NCI-H345 treated with DMSO at 0.1 percent for 48 hours (cell line): Measurements from ENCODE around the gene RECQL5.

Experiments
- DNase-seq: peaks from one replicate; lab custom pipeline; 2025; ENCODE audit not compliant: unreplicated experiment; lab: John Stamatoyannopoulos, UW

RECQL5 gene

DNA sequence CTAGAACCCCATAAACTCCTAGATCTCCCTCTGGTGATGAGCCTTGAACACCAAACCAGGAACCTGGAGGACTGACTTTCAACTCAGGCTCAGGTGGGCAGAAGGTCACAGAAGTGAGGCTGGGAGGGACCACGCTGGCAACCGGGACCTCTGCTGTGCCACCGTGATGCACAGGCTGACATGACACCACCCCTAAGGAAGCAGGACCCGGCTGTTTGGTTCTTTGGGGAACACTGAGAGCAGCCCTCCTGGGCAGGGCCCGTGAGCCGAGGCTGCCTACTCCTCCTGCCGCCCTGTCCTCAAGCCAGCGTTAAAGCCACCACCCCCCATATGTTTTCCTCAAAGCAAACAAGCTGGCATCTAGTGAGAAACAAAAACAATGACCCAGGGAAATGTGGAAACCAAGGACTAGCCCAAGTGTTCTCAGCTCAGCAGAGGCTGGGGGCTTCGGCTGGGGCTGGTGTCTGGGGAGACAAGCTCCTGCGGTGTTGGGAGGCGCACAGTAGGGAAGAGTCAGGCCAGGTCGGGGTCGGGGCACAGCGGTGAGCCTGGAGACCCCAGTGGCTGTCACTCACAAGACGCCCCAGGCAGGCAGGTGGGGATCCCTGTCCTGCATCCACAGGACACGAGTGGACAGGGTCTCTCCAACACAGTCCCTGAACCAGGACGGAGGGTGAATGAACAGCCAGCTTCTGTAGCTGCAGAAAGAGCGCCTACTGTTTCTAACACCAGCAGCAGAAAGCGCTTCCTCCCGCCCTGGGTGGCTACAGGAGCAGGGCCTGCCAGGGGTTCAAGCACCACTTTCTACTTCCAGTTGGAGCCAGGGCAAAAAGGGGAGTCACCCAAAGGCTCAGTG lies 32.0 kb downstream of the RECQL5 start:
- DNase-seq, result no peak

- no peak for DNase-seq
These were observed 32.6 kb downstream of the RECQL5 start for GRCh38 chr17:75634376-75634740.

GRCh38 chr17:75633486-75634375 lies 33.2 kb downstream of the RECQL5 start:
- DNase-seq, result peak; percentile 93

DNA sequence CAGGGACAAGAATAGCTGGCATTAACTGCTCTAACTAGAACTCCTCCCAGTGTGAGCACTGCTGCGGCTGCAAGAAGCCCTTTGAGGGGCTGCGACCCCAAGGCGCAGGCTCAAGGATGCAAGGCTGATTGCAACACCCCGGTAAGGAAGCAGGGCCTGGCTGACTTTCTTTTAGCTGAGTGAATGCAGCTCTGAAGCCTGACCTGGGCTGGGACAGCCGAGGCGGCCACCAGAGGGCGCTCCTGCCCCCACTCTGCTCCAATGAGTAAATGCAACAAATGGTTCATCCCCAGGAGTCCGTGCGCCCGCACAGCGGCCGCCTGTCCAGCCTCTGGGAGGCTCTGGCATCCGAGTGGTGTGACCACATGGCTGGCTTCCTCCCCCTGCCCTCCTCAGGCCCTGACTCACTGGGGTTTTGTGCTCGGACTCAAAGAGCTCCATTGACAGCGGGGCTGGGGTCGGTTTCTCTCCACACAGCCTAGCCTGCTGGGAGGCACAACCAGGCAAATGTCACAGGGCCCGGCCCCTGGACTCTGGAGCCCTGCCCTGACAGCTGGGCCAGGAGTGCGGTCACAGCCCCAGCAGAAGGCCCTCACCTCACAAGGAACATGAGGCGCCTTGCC lies 34.0 kb downstream of the RECQL5 start, which contains the start of gene SMIM5:
Gene SMIM5, plus strand, starts transcription at position 572 of the 623 bp plus-strand sequence. CDS start 6,768 bp downstream, outside the sequence.
- DNase-seq, result peak; percentile 43

DNA sequence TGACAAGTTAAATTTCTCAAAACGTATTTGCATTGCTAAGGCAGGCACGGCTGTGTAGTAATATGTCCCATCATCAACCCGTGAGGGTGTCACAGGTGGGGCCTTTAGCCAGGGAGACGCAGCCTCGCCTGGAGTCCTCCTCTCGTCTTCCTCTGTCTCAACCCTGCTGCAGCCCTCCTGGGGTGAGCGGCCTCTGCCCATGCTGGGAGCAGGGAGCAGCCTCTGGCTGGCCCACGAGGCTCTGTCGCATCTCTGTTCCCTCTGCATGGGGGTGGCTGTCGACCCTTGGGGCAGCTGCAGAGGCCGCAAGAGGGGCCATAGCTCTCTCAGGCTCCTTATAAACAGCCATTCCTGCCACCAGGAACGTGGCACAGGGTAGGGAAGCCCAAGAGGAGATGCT lies 34.5 kb downstream of the RECQL5 start:
- DNase-seq, result no peak

GRCh38 chr17:75631353-75631752 lies 35.6 kb downstream of the RECQL5 start:
- DNase-seq, result no peak

DNA sequence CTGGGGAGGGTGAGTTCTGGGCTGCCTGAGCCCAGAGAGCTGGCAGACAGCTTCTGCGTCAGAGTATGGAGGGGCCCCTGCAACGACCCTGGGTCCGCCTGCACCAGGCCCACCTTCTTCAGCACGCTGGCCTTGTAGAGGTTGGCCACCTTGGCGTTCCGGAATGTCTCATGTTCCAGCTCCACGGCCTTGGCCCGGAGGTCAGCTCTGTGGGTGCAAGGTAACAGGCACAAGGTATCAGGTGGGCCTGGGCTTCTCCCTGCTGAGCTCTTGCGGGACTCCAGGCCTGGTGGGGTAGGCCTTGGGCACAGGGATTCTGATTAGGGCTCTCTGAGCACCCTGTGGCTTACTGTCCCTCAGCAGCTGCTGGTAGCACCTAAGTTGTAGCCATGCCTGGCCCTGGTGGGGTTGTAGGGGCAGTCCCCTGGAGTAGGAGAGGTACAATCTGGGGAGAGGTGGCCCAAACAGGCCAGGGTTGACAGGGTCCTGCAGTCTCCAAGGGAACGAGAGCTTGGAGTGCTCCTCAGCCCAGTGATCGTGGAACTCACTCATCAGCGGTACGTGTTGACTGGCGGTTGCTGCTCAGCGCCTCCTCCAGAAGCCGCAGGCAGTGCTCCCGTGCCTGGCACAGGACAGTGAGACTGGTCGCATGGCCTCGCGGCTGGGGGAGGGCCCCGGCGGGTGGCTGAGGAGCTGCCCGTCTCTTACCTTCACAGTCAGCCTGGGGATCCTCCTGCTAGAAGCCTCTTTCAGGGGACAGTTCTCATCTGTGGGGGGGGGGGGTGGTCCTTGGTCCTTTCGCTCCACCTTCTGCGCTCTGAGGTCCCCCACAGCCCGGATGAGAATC lies 36.7 kb downstream of the RECQL5 start:
- DNase-seq, result no peak

GRCh38 chr17:75629157-75629556 lies 37.8 kb downstream of the RECQL5 start:
- DNase-seq, result no peak

DNA sequence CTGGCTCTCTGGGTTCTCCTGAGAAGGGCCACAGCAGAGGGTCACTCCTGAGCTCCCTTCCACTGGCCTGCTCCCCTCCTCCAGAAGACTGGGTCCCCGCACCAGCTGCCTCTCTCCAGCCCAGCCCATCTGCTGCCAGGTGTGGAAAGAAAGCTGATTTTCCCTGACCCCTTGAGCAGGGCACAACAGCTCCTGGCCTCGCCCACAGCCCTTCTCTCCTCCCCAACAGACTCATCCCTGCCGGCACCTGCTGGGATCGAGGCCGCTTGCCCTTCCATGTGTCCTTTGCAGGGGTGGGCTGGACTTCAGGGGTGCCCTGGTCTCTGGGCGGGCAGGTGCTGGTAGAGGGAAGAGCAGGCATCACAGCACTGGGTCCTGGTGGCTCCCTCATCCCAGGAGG lies 38.5 kb downstream of the RECQL5 start:
- DNase-seq, result no peak

DNA sequence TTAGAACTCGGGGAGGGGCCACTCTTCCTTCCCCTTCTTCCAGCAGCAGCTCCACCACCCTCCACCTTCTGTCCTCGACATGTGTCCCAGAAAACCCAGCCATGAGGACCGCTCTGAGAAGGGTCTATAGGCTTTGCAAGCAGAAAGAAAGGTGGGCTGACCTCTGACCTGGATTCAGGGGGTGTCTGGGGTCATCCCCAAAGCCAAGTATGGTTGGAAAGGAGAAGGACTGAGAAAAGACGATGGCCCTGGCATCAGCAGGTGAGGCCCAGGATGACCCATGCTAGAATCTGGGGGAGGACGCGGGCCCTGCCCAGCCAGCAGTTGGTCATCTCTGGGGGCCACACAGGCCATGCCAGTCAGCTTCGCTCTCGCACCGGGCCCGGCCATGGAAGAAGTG lies 39.9 kb downstream of the RECQL5 start:
- DNase-seq, result no peak

GRCh38 chr17:75626496-75627038 lies 40.4 kb downstream of the RECQL5 start:
- no peak for DNase-seq

GRCh38 chr17:75625813-75626486 lies 41.0 kb downstream of the RECQL5 start:
- no peak for DNase-seq

GRCh38 chr17:75624714-75625345 lies 42.1 kb downstream of the RECQL5 start:
- DNase-seq, result no peak

- no peak for DNase-seq
These were observed 42.9 kb downstream of the RECQL5 start for GRCh38 chr17:75624021-75624420.

DNA sequence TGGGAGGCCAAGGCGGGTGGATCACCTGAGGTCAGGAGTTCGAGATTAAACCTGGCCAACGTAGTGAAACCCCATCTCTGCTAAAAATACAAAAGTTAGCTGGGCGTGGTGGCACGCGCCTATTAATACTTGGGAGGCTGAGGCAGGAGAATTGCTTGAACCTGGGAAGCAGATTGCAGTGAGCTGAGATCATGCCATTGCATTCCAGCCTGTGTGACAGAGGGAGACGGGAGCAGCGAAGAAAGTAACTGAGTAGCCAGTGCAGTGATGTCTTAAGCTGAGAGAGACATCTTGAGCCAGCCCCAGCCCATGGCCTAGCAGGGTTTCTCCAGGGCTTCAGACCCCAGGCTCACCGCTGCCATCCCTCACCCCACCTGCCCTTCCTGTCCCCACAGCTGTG lies 43.6 kb downstream of the RECQL5 start:
- DNase-seq, result no peak

DNA sequence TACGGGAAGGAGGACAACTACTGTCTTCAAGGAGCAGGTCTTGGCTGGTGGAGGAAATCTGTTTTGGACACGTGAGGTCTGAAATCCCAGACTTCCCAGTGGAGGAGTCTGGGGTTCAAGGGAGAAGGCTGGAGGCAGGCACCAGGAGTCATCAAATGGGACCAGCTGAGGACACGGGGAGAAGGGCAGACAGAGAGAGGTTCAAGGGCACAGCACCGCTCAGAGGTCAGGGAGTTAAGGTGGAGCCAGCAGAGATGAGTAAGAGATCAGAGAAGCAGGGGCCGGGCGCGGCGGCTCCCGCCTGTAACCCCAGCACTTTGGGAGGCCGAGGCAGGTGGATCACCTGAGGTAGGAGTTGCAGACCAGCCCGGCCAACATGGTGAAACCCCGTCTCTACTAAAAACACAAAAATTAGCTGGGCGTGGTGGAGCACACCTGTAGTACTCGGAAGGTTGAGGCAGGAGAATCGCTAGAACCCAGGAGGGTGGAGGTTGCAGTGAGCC lies 44.1 kb downstream of the RECQL5 start:
- DNase-seq, result no peak

DNA sequence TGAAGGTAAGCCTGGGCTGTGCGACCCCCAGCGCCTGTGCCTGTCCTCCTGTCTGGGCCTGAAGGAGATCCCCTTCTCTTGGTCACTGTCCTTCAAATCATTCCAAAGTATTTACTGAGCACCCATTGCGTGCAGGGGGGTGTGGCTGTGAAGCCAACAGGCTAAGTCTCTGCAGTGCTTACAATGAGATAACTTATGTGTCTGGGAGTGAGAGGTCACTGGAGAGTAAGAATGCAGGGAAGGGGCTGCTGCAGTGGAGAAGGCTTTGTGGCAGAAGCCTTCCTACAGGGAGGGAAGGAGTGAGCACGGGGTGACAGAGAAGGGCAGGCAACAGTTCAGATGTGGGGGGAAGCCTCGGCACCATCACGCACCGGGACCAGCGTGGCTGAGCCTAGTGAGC lies 44.9 kb downstream of the RECQL5 start:
- DNase-seq, result no peak

- DNase-seq, result no peak
These were observed 45.5 kb downstream of the RECQL5 start for GRCh38 chr17:75621489-75621888.
